HCT116 (cell line): Measurements from ENCODE around the gene METTL27. TPM values are rescaled to one million over a fixed set of nuclear protein-coding genes. Genes with fewer than 3 reads are reported as not detected.

Experiments
- ATAC-seq: fragments of 200-7000 bp; cut with Tn5 transposase; 2 replicates; pipeline ENCODE4 v1.9.1; 2020; ENCODE audit warnings: mild to moderate bottlenecking, moderate library complexity
- BruUV-seq: library from RNA; stranded (reverse); fragments of 400-500 nt; replicated peaks from 2 replicates; lab custom pipeline; 2021; lab: Mats Ljungman, UMichigan
- CTCF ChIA-PET: fragments of 300-600 bp; sonication (Branson Sonifier 250); formaldehyde crosslinking; loops from one replicate; lab custom pipeline; 2021; ENCODE audit warnings: antibody characterized with exemption; lab: Charles Lee
- POLR2A ChIA-PET: fragments of 300-600, 350-600 bp; sonication (Branson Sonifier 250); formaldehyde crosslinking; loops from one replicate; lab custom pipeline; 2021; ENCODE audit warnings: antibody characterized with exemption; lab: Charles Lee
- RAD21 ChIA-PET, 2 experiments: fragments of 300-600 bp; sonication (Branson Sonifier 250); formaldehyde crosslinking; loops; one replicate each; lab custom pipeline; 2023; ENCODE audit warnings: low total read pairs in 2 of 2; ENCODE audit not compliant: uncharacterized antibody in 2 of 2, unreplicated experiment in 2 of 2, low non-redundant PET in 1 of 2; lab: Charles Lee
- DNase-seq: peaks from one replicate; pipeline ENCODE4 v3.0.0-alpha.2; 2010; ENCODE audit warnings: low read depth, low spot score
- H2AFZ ChIP-seq: fragments of 200-600 bp; shearing (Covaris generic), sonication (generic); 2 replicates; pipeline ENCODE4 v1.6.1; 2017; ENCODE audit warnings: low read depth, mixed run types, mixed read lengths, antibody characterized with exemption, low read length; ENCODE audit not compliant: poor library complexity, severe bottlenecking
- H3K27ac ChIP-seq: 2 replicates; pipeline ENCODE4 v1.5.1; 2012; ENCODE audit warnings: low read depth, low read length
- H3K27me3 ChIP-seq: fragments of 200-600 bp; sonication (generic); 2 replicates; pipeline ENCODE4 v1.6.1; 2016; ENCODE audit warnings: mixed run types, low read length, mixed read lengths; ENCODE audit not compliant: insufficient read depth
- H3K36me3 ChIP-seq, 2 experiments: fragments of 200-500 bp in 1 of 2; fragments of 200-600 bp in 1 of 2; sonication (Bioruptor generic) in 1 of 2; sonication (generic) in 1 of 2; 2 replicates each; pipeline versions ENCODE4 v1.5.1 to v1.6.1; 2014 to 2016; ENCODE audit warnings: low read length in 2 of 2, inconsistent platforms in 1 of 2, mixed read lengths in 1 of 2, mixed run types in 1 of 2; ENCODE audit not compliant: insufficient read depth in 2 of 2, control insufficient read depth in 1 of 2
- H3K4me1 ChIP-seq, 2 experiments: fragments of 200-600 bp in 1 of 2; sonication (generic) in 1 of 2; 2 replicates each; pipeline versions ENCODE4 v1.5.1 to v1.6.1; 2012 to 2017; ENCODE audit warnings: low read length in 2 of 2, inconsistent platforms in 1 of 2, mild to moderate bottlenecking in 1 of 2, mixed read lengths in 1 of 2, mixed run types in 1 of 2, moderate library complexity in 1 of 2; ENCODE audit not compliant: insufficient read depth in 2 of 2, control insufficient read depth in 1 of 2
- H3K4me2 ChIP-seq: fragments of 200-600 bp; sonication (generic); 2 replicates; pipeline ENCODE4 v1.6.1; 2017; ENCODE audit warnings: mixed run types, low read length, mixed read lengths
- H3K4me3 ChIP-seq, 2 experiments: fragments of 200-600 bp in 1 of 2; sonication (generic) in 1 of 2; replicated peaks in 1 of 2; 2 replicates each; pipeline ENCODE4 v1.5.1; 2011 to 2016; ENCODE audit warnings: low read length in 2 of 2, control low read depth in 1 of 2, low read depth in 1 of 2, mild to moderate bottlenecking in 1 of 2, mixed read lengths in 1 of 2, mixed run types in 1 of 2
- H3K79me2 ChIP-seq: fragments of 200-600 bp; sonication (generic); 2 replicates; pipeline ENCODE4 v1.6.1; 2017; ENCODE audit warnings: mild to moderate bottlenecking, mixed run types, low read length, moderate library complexity, mixed read lengths; ENCODE audit not compliant: insufficient read depth
- H3K9ac ChIP-seq: fragments of 200-600 bp; sonication (generic); 2 replicates; pipeline ENCODE4 v1.6.1; 2016; ENCODE audit warnings: low read length, mixed read lengths
- H3K9me2 ChIP-seq: fragments of 200-600 bp; sonication (generic), shearing (Covaris generic); 2 replicates; pipeline ENCODE4 v1.6.1; 2017; ENCODE audit warnings: mixed run types, mild to moderate bottlenecking, moderate library complexity; ENCODE audit not compliant: insufficient read depth
- H3K9me3 ChIP-seq, 2 experiments: fragments of 200-500 bp in 1 of 2; fragments of 200-600 bp in 1 of 2; sonication (Bioruptor generic) in 1 of 2; sonication (generic) in 1 of 2; 2 replicates each; pipeline ENCODE4 v1.6.1; 2014 to 2017; ENCODE audit warnings: low read length in 2 of 2, mixed read lengths in 2 of 2, inconsistent platforms in 1 of 2, low read depth in 1 of 2, mild to moderate bottlenecking in 1 of 2, mixed run types in 1 of 2, moderate library complexity in 1 of 2; ENCODE audit not compliant: control insufficient read depth in 1 of 2, insufficient read depth in 1 of 2
- H4K20me1 ChIP-seq: fragments of 200-600 bp; sonication (generic), shearing (Covaris generic); 2 replicates; pipeline ENCODE4 v1.6.1; 2017; ENCODE audit warnings: mixed run types, mild to moderate bottlenecking, moderate library complexity; ENCODE audit not compliant: insufficient read depth
- ATF3 ChIP-seq: IDR thresholded peaks from 2 replicates; pipeline ENCODE4 v1.6.1; 2012
- CBX3 ChIP-seq: IDR thresholded peaks from 2 replicates; pipeline ENCODE4 v1.6.1; 2012; ENCODE audit warnings: low read depth
- CEBPB ChIP-seq: IDR thresholded peaks from 2 replicates; pipeline ENCODE4 v1.6.1; 2012; ENCODE audit warnings: low read depth
- EGR1 ChIP-seq: IDR thresholded peaks from 2 replicates; pipeline ENCODE4 v1.6.1; 2012; ENCODE audit warnings: low read depth
- EZH2 ChIP-seq: fragments of 200-600 bp; sonication (generic); IDR thresholded peaks from 2 replicates; pipeline ENCODE4 v1.6.1; 2017; ENCODE audit warnings: antibody characterized with exemption, mixed run types
- EZH2phosphoT487 ChIP-seq: fragments of 200-600 bp; IDR thresholded peaks from 2 replicates; pipeline ENCODE4 v1.6.1; 2018; ENCODE audit warnings: antibody characterized with exemption, borderline replicate concordance
- JUND ChIP-seq: IDR thresholded peaks from 2 replicates; pipeline ENCODE4 v1.6.1; 2012
- POLR2AphosphoS5 ChIP-seq: IDR thresholded peaks from 2 replicates; pipeline ENCODE4 v1.6.1; 2011; ENCODE audit warnings: mild to moderate bottlenecking, low read depth, low read length, moderate library complexity
- RAD21 ChIP-seq: IDR thresholded peaks from 2 replicates; pipeline ENCODE4 v1.6.1; 2012; ENCODE audit warnings: low read depth, mild to moderate bottlenecking
- SP1 ChIP-seq: IDR thresholded peaks from 2 replicates; pipeline ENCODE4 v1.6.1; 2012; ENCODE audit warnings: low read depth
- YY1 ChIP-seq: IDR thresholded peaks from 2 replicates; pipeline ENCODE4 v1.6.1; 2011; ENCODE audit warnings: low read length, low read depth, moderate library complexity, mild to moderate bottlenecking; ENCODE audit not compliant: insufficient replicate concordance; ENCODE audit errors: extremely low read depth
- ZFX ChIP-seq: fragments of 450-650 bp; IDR thresholded peaks from 2 replicates; pipeline ENCODE4 v1.6.1; 2017
- ZNF274 ChIP-seq: fragments of 200-500 bp; sonication (Bioruptor generic); IDR thresholded peaks from 2 replicates; pipeline ENCODE4 v1.6.1; 2014; ENCODE audit warnings: mild to moderate bottlenecking, low read depth, low read length, inconsistent platforms
- intact Hi-C: fragments of 100-400 bp; cut with micrococcal nuclease; formaldehyde crosslinking; loops from 2 replicates; pipeline ENCODE4 v1.10.0; 2022
- total RNA-seq: library from RNA; stranded (reverse); gene quantifications from one replicate; pipeline ENCODE4 v1.2.1, GENCODE V29; 2021; ENCODE audit not compliant: unreplicated experiment
- TF ChIP-seq, protein P1 (sequence below): IDR thresholded peaks from 2 replicates; pipeline ENCODE4 v1.6.1; 2012
- TF ChIP-seq, protein P2 (sequence below), 3 experiments: fragments of 200-600 bp in 1 of 3; sonication (generic) in 1 of 3; IDR thresholded peaks in 2 of 3; conservative IDR thresholded peaks in 1 of 3; 2 replicates each; pipeline ENCODE4 v1.5.1; 2012 to 2017; ENCODE audit warnings: low read depth in 2 of 3, low read length in 2 of 3, antibody characterized with exemption in 1 of 3, borderline replicate concordance in 1 of 3, control low read depth in 1 of 3, mild to moderate bottlenecking in 1 of 3, mixed read lengths in 1 of 3, mixed run types in 1 of 3, moderate library complexity in 1 of 3; ENCODE audit not compliant: insufficient read depth in 1 of 3

METTL27 gene
- total RNA-seq, 1 experiment from 2014 or later = 30.4 TPM

DNA sequence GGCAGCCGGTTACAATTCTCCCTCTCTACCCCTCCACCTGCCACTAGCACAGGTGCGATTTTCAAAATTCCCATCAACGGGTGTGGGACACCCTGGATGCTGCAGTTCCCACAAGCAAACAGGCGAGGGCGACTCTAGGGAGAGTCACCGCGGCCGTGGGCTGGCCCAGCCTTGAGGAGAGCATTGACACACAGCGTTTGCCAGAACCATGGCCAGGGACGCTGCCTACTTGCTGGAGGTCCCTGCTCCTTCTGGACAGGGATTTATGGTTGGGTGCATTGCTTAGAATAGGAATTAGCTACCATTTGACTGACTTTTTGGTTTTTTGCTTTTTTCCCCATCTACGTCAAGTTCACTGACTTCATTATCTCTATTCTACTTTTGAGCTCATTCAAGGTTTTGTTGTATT, 30.6 kb downstream of the METTL27 start:
- POLR2A ChIA-PET = interaction anchor here (1.1 to 3.9 kb wide), 4 partner anchors 11 to 71 kb away, joined by 3 to 41 read pairs (median 7); partner anchors contain the start of gene CLDN4

More for the DNA sequence above, 30.6 kb downstream of the METTL27 start:
- H3K4me1 ChIP-seq = peaks cover 43 to 70% of the 10 kb centered on the region in 2 experiments
- H3K79me2 ChIP-seq = no peaks in the 10 kb centered on the region
- no peaks in the 10 kb centered on the region for H4K20me1 ChIP-seq
- intact Hi-C loops = loop anchor here (1.0 kb wide), 1 partner anchor 44 kb away; no protein-coding TSS in a partner anchor
- H3K36me3 ChIP-seq = no peaks in the 10 kb centered on the region
- H3K9me3 ChIP-seq = no peaks in the 10 kb centered on the region
- peak overlapping the region; percentile 40 for H3K4me2 ChIP-seq
- TF ChIP-seq RAD21 (peak; percentile 90), POLR2AphosphoS5 (0 out of 2 replicates have a peak, but pooled peaks have one; percentile 49), ZFX (no peak), ATF3 (no peak), EZH2phosphoT487 (no peak), SP1 (peak; percentile 20; the same call in 1 of the 2 replicates), CBX3 (peak; percentile 73), EZH2 (no peak), CEBPB (no peak), JUND (no peak), YY1 (no peak), EGR1 (no peak), ZNF274 (no peak)
- TF ChIP-seq, protein P1, sequence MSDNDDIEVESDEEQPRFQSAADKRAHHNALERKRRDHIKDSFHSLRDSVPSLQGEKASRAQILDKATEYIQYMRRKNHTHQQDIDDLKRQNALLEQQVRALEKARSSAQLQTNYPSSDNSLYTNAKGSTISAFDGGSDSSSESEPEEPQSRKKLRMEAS = peak; percentile 42; the same call in 1 of the 2 replicates
- TF ChIP-seq, protein P2, sequence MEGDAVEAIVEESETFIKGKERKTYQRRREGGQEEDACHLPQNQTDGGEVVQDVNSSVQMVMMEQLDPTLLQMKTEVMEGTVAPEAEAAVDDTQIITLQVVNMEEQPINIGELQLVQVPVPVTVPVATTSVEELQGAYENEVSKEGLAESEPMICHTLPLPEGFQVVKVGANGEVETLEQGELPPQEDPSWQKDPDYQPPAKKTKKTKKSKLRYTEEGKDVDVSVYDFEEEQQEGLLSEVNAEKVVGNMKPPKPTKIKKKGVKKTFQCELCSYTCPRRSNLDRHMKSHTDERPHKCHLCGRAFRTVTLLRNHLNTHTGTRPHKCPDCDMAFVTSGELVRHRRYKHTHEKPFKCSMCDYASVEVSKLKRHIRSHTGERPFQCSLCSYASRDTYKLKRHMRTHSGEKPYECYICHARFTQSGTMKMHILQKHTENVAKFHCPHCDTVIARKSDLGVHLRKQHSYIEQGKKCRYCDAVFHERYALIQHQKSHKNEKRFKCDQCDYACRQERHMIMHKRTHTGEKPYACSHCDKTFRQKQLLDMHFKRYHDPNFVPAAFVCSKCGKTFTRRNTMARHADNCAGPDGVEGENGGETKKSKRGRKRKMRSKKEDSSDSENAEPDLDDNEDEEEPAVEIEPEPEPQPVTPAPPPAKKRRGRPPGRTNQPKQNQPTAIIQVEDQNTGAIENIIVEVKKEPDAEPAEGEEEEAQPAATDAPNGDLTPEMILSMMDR (IDR thresholded peaks at IDR 0.05 in 2 of 3, conservative IDR thresholded peaks at IDR 0.05 in 1 of 3; ENCODE audit: borderline replicate concordance in 1 of 3, insufficient read depth in 1 of 3, low read depth in 2 of 3, low read length in 2 of 3) = peak; percentile 54 to 88 (median 87); a peak in 5 of 6 replicates
- H3K27ac ChIP-seq = 0 out of 2 replicates have a peak overlapping the region, but pooled peaks have one; percentile 13
- H3K4me3 ChIP-seq = no peak overlapping the region
- no peaks in the 10 kb centered on the region for H3K27me3 ChIP-seq
- 0 out of 2 replicates have a peak overlapping the region, but pooled peaks have one; percentile 23 for H3K9ac ChIP-seq
- TSS peak; percentile 29 for BruUV-seq
- ChIA-PET RAD21 (interaction anchor here in 1 of 2 experiments (1.3 to 1.5 kb wide), 2 partner anchors 16 to 21 kb away, joined by 3 to 4 read pairs; no protein-coding TSS in a partner anchor), CTCF (interaction anchor here (0.7 to 2.0 kb wide), 6 partner anchors 11 to 77 kb away, joined by 3 to 12 read pairs (median 4); no protein-coding TSS in a partner anchor)
- H2AFZ ChIP-seq = no peak overlapping the region
- no peak for DNase-seq
- ATAC-seq = peak; percentile 81
- H3K9me2 ChIP-seq = no peaks in the 10 kb centered on the region
